MM.1S (cell line): ENCODE results near the gene CASTOR1.

Experiments
- CTCF ChIP-seq: fragments of 300-600 bp; sonication (generic); IDR thresholded peaks from 2 replicates; pipeline ENCODE4 v1.5.1; 2016; ENCODE audit warnings: antibody characterized with exemption, low read length, mixed read lengths
- EZH2 ChIP-seq: fragments of 300-600 bp; sonication (generic); optimal IDR thresholded peaks from 2 replicates; pipeline ENCODE3; 2017; ENCODE audit warnings: low read depth, mild to moderate bottlenecking, antibody characterized with exemption, low read length, mixed read lengths

GRCh38 chr22:30284172-30284571, 5.1 kb downstream of the CASTOR1 start:
- TF ChIP-seq CTCF = no peak
- no peak for TF ChIP-seq EZH2
